ENCODE measurements around the gene PHLDB1. TPM values are rescaled to one million over a fixed set of nuclear protein-coding genes. Genes with fewer than 3 reads are reported as not detected.

The PHLDB1 gene
- total and polyA plus RNA-seq, 2 of the 8 experiments (the other 6 are each of a cell fraction or from before 2014, with no cell fraction given) = 53.9 to 74.8 TPM

- no peak for TF ChIP-seq ZNF274 (IDR thresholded peaks at IDR 0.05; ENCODE audit: borderline replicate concordance, extremely low read depth, low read length)
- peak; percentile 39 for TF ChIP-seq KDM4A (IDR thresholded peaks at IDR 0.05; ENCODE audit: low read depth, low read length, severe bottlenecking)
- no peak for TF ChIP-seq ATF2 (IDR thresholded peaks at IDR 0.05; ENCODE audit: low read length)
- peak; percentile 21; the same call in 1 of the 2 replicates for TF ChIP-seq CREB1 (IDR thresholded peaks at IDR 0.05)
These were observed at the start of gene PHLDB1 (continued) for GRCh38 chr11:118607401-118608359.

Measured in H1 (cell line).